Stimulated activated CD4-positive, alpha-beta T cell treated with anti-CD3 and anti-CD28 coated beads, Interleukin-1b, Interleukin-23, amount 100 ng/mL, for 48 hours (primary cell): ENCODE measurements around the gene LRRC55.
"Not testable (repeated sequence)": the region's sequence is repeated elsewhere in the genome, so short reads cannot be mapped to it uniquely, and the experiment has no call there.

Experiments
- DNase-seq: peaks from one replicate; pipeline ENCODE4 v3.0.0-alpha.2; 2020

LRRC55 gene

DNA sequence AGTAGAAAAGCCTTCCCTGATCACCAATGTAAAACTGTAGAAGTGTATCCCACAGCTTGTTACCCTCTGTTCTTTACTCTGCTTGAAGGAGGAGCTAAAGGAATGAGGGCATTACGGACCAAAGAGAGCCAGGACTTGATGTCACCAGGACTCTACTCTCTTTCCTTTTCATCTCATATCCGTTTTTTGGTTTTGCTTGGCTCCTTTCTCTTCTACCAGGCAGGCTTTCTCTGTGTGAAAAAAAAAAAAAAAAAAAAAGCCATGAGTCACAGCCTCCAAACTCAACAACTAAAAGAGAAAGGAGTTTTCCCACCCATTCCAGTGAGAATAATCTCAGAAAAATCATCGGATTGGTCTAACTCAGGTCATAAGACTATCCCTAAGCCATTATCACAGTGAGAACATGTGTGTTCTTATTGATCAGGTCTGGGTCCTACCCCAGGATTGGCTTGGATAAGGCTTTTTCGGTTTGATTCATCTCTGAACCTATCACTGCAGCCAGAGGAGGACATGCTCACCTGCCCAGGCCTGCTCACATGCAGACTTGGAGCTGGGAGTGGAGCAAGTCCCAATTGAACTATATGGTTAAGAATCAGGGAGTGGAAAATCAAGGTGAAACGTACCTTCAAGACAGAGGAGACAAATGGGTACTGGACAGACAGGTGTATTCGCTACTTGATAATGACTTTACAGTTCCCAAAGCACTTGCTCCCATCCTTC lies 19.4 kb upstream of the LRRC55 start:
- no peak for DNase-seq

DNA sequence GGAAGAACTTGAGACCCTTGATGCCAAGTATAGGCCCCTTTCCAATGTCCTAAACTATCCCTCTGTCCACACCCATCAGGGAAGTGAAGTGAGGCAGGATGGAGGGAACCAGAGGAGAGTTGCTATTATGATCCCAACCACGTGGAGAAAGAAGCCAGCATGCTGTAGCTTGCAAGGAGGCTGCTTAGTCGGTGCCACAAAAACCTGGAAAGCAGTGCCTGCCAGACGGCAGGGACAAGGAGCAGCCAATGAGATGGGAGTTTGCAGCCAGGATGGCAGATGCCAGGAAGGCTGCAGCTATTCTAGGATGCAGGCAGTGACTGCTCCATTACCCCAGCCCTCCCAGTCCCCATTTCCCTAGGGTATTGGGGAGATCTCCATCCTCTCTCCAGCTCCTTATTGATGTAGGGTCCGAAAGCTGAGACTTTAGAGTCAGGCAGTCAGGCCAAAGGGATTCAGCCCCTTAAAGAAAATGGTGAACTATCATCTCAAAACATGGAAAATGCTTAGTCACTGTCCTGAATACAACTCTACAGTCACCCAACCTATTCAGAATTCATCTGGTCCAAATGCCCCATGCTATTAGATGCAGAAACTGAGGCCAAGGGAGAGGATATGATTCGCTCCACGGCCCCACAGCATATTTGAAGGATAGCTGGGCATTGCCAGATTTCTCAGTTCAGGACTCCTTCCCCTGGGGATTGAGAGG lies 18.4 kb upstream of the LRRC55 start:
- DNase-seq: no peak

GRCh38 chr11:57164317-57164716 lies 17.4 kb upstream of the LRRC55 start:
- no peak for DNase-seq

DNA sequence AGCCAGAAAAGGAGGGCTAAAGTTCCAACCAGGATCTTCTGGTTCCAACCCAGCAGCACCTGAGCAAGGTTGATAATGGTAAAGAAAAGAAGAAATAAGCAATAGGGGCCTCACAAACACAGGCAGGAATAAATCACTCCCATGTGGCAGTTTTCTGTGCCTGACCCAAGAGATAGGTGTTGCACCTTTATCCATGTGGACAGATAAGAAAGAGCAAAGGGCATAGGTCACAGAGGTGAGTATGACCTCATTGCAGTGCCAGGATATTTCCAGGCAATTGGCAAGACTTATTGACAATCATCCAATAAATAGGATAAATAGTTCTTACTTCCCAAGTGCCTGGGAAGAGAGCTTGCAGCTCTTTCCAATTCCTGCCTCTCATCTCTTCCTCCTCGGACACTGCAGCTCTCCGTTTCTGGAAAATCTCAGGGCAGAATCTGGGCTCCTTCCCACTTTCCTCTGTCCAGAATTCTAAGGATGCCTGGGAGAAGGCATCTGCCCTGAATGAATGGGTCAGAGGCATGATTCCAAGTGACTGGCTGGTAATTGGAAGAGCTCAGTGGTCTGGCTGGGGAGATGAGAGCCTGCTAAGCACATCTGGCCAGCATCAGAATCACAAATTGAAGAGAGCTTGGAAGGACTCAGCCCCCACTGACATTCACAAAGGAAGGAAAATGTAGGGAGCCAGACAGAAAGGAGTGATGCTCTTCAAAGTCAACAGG lies 14.5 kb upstream of the LRRC55 start:
- no peak for DNase-seq

DNA sequence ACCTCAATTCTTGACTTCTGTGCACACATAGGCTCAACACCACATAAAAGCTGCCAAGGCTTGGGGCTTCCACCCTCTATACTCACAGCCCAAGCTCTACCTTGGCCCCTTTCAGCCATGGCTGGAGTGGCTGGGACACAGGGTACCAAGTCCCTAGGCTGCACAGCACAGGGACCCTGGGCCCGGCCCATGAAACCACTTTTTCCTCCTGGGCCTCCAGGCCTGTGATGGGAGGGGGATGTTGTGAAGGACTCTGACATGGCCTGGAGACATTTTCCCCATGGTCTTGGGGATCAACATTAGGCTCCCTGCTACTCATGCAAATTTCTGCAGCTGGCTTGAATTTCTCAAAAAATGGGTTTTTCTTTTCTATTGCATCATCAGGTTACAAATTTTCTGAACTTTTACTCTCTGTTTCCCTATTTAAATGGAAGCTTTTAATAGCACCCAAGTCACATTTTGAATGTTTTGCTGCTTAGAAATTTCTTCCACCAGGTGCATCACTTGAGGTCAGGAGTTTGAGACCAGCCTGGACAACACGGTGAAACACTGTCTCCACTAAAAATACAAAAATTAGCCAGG lies 11.9 kb upstream of the LRRC55 start:
- DNase-seq: not testable (repeated sequence)

GRCh38 chr11:57172031-57172430 lies 9.7 kb upstream of the LRRC55 start:
- no peak for DNase-seq

DNA sequence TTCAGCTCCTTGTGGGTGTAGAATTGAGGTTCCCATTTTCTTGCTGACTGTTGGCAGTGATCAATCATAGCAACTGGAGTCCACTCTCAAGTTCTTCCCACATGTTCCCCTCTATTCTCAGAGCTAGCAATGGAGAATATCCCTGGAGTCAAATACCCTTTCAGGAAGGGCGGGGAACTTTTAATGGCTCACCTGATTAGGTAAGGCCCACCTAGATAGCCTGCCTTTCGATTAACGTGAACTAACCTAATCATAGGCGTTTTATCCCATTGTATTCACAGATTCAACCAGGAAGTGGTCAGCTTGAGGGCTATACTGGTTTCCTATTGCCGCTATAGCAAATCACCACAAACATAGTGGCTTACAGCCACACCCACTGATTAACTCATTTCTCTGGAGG lies 7.1 kb upstream of the LRRC55 start:
- no peak for DNase-seq

DNA sequence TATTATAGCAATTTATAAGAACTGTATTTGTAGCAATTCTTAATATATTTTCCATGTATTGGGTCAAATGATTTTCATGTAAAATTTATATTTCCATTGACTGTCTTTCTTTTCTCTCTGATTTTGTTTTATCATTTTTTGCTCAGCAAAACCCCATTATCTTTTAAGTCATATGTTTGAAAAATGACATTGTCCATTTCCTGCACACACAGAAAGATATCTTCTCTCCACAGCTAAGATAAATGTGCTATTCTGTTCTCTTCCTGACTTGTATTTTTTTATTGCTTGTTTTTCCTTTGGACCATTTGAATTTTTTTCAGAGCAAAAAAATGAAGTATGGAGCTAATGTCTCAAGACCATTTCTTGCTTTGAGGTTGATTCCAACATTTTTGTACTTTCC lies 6.3 kb upstream of the LRRC55 start:
- no peak for DNase-seq

GRCh38 chr11:57178334-57178733 lies 3.4 kb upstream of the LRRC55 start:
- DNase-seq: no peak

GRCh38 chr11:57179681-57180080 lies 2.1 kb upstream of the LRRC55 start:
- DNase-seq: no peak

DNA sequence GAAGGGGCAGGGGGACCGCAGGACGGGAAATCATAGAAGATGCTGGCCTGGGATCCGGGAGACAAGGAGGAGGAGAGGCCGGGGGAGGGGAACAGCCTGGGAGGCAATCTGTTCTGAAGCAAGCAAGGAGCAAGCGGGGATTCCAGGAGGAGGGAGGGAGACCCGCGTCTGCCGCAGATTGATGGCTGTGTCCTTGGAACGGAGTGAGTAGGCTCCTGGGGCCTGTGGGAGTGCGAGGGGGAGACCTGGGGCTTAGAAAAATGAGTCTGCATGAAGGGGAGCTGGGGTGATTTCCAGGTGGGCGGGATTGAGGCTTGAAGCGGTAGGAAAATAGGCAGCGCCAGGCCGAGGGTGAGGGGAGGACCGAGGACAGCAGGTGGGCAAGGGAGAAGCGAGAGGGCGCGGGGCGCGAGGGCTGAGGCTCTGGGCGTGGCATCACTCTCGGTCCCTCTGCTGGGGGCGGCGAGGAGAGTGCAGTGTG lies 1.6 kb upstream of the LRRC55 start:
- no peak for DNase-seq

GRCh38 chr11:57180964-57181363 lies 789 bp upstream of the LRRC55 start:
- no peak for DNase-seq

- no peak for DNase-seq
Observed at GRCh38 chr11:57182896-57183295, 1.1 kb downstream of the LRRC55 start.

GRCh38 chr11:57190548-57190947 lies 8.8 kb downstream of the LRRC55 start:
- no peak for DNase-seq

- no peak for DNase-seq
Observed at GRCh38 chr11:57191311-57192219, 9.8 kb downstream of the LRRC55 start.

DNA sequence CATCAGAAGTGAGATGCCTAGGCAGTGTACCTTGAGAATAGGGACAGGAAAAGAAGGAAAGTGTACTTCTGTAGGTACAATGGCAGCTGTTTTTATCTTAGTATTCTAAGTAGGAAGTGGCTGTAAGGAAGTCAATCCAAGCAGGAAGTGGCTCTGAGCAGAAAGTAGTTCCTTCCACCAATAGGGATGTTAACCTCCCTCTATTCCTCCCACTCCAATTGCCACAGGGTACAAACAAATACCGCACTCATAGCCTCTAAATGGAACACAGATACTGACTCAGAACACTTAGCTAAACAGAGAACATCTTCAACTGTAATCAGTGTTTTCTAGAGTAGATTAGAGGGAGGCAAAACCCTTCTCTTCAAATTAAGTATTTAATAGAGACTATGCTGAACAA lies 10.6 kb downstream of the LRRC55 start:
- no peak for DNase-seq

- DNase-seq: no peak
Observed at GRCh38 chr11:57196596-57196995, 14.8 kb downstream of the LRRC55 start.

- DNase-seq: no peak
Observed at GRCh38 chr11:57197762-57198161, 16.0 kb downstream of the LRRC55 start.

DNA sequence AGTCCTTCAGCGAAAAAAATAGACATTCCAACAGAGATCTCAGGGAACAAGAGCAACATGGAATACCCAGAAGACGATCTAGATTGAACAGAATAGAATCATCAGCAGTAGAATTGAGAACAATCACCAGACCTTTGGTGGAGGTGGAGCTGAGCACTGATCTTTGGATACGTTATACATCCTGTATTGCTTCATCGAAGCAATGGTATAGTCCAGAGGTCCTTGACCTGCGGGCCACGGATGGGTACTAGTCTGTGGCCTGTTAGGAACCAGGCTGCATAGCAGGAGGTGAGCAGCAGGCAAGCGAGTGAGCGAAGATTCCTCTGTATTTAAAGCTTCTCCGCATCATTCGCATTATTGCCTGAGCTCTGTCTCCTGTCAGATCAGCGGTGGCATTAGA lies 17.6 kb downstream of the LRRC55 start:
- DNase-seq: no peak

DNA sequence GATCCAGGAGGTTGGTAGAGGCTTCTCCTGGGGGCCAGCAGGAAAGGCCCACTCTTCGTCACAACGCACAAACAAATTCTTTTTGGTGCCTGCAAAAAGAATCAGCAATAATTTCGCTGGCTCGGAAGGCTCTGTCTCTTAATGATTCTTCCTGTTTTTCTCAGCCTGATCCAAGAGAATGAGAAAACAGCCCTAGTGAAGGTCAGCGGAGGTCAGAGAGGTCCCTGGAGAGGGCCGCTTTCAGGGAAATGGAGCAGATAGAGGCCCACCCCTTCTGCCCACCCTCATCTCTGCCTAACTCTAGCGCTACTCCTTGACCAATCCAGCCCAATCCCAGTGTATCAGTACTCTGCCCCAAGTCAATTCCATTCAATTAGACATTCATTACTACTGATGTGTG lies 19.2 kb downstream of the LRRC55 start:
- DNase-seq: no peak

- no peak for DNase-seq
Observed at GRCh38 chr11:57202281-57202680, 20.5 kb downstream of the LRRC55 start.

DNA sequence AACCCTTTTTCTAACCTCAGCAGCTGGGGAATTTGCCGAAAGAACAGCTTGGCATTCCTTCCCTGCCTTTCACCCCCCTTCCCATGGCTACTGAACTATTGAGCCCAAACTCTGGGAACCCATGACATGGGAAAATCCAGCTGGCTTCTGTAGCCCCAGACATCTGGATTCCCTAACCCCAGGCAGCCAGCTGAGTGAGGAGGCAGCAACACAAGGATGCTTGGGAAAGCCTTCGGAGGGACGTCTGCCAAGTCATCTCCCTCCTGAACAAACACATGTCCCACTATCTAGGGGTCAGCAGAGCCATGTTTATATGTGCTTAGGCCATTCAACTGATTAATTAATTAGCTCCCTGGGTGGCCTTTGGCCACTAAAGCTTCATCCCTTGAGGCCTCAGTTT lies 21.6 kb downstream of the LRRC55 start:
- no peak for DNase-seq
